ENCODE results near the gene HIVEP3. TPM values are rescaled to one million over a fixed set of nuclear protein-coding genes. Genes with fewer than 3 reads are reported as not detected.

HIVEP3 gene
- total and polyA plus RNA-seq, 2 of the 13 experiments (the other 11 are each of a cell fraction or from before 2014, with no cell fraction given): 0.05 TPM; not detected in 1

GRCh38 chr1:41456847-41457540 is 461.7 kb downstream of the HIVEP3 start:
- DNase-seq (ENCODE audit: low spot score) (no peak), FAIRE-seq (no peak), ATAC-seq (no peak)
- no peak for TF ChIP-seq PHF20 (CRISPR knock-in tag; IDR thresholded peaks at IDR 0.05)
- no peaks in the 10 kb centered on the region for H4K20me1 ChIP-seq (ENCODE audit: insufficient read depth, low read length)
- no TSS peak for BruUV-seq (replicated peaks)
- H3K9ac ChIP-seq (ENCODE audit: insufficient read depth, low read depth, low read length): no peak overlapping the region
- no peak overlapping the region for H3K4me2 ChIP-seq (ENCODE audit: low read depth, low read length)
- H3K4me1 ChIP-seq (ENCODE audit: insufficient read depth, low read length): peaks cover 6% of the 10 kb centered on the region
- H3K36me3 ChIP-seq (replicated peaks in 1 of 2; ENCODE audit: control insufficient read depth in 1 of 2, insufficient read depth in 2 of 2, low read length in 2 of 2): no peaks in the 10 kb centered on the region
- H2AFZ ChIP-seq (ENCODE audit: low read length): no peak overlapping the region
- no peaks in the 10 kb centered on the region for H3K79me2 ChIP-seq (ENCODE audit: insufficient read depth, low read length)
- peaks cover 4 to 10% of the 10 kb centered on the region in 2 experiments; a peak in 4 of 5 replicates for H3K27me3 ChIP-seq (ENCODE audit: control insufficient read depth in 1 of 2, insufficient read depth in 2 of 2, low read length in 2 of 2)
- H3K27ac ChIP-seq (ENCODE audit: extremely low read length, insufficient read depth, low read length): no peak overlapping the region
- intact Hi-C loops (cut with micrococcal nuclease; ENCODE audit: unreplicated experiment) (no loop called here), in situ Hi-C loops (cut with HindIII; ENCODE audit: extremely low pct_ligation_motif_present, low pct_unique_long_range_greater_than_20kb) (no loop called here)
- no peak overlapping the region for H3K4me3 ChIP-seq (replicated peaks in 1 of 3; ENCODE audit: insufficient read depth in 1 of 3, low read depth in 2 of 3, low read length in 3 of 3)
- 7% methylated on average over 2 of the region's 10 CpGs for WGBS (ENCODE audit: low lambda C conversion rate)
- ChIA-PET CTCF (ENCODE audit: low intra/inter-chr PET ratio, low total read pairs) (no interaction called here), POLR2A (no interaction called here)
- H3K9me3 ChIP-seq (ENCODE audit: low read length): no peaks in the 10 kb centered on the region

Small RNA genes within 50 kb of the gene (small RNA-seq; reads per million reads assigned to genes)
- gene RNA5SP45 (ENCODE audit: insufficient read depth in 2 of 3, insufficient read length in 3 of 3, low read depth in 2 of 3, low replicate concordance in 1 of 3): 0 reads per million in 3 experiments

Other genes starting within 250 kb of the HIVEP3 start
- gene GUCA2B, start 234.5 kb upstream of the HIVEP3 start, total RNA-seq (2016; rRNA removed; fragmentation: Illumina TruSeq; extraction: Trizol): not detected in 2 replicates
- gene GUCA2B, start 234.5 kb upstream of the HIVEP3 start, polyA plus RNA-seq (2011; rRNA removed): not detected in 2 replicates
- not detected in 2 replicates for gene GUCA2A, start 245.8 kb upstream of the HIVEP3 start, total RNA-seq (2016; rRNA removed; fragmentation: Illumina TruSeq; extraction: Trizol)
- gene GUCA2A, start 245.8 kb upstream of the HIVEP3 start, polyA plus RNA-seq (2011; rRNA removed): not detected in 2 replicates

Measured in HepG2 (cell line).